Psoas muscle (tissue), 8 donors: Measurements from ENCODE around the gene PAX2. TPM values are rescaled to one million over a fixed set of nuclear protein-coding genes. Genes with fewer than 3 reads are reported as not detected.

Experiments
- ATAC-seq, 4 donors: fragments of 200-7000 bp; cut with Tn5 transposase; one replicate each; pipeline ENCODE4 v1.9.1; 2020; ENCODE audit warnings: moderate library complexity in 3 of 4, mild to moderate bottlenecking in 2 of 4
- DNase-seq, 2 donors: peaks; one replicate each; pipeline ENCODE4 v3.0.0-alpha.2; 2020
- H3K27ac ChIP-seq: fragments of 200-600 bp; one replicate; pipeline ENCODE4 v1.8.0; 2022
- H3K27me3 ChIP-seq, 3 donors: fragments of 200-600 bp in 1 of 3; one replicate each; pipeline versions ENCODE4 v1.6.1 to v1.8.0; 2013 to 2022; ENCODE audit warnings: low read length in 2 of 3, mild to moderate bottlenecking in 2 of 3, moderate library complexity in 1 of 3; ENCODE audit not compliant: insufficient read depth in 3 of 3
- H3K36me3 ChIP-seq, 2 donors: fragments of 200-600 bp in 1 of 2; one replicate each; pipeline versions ENCODE4 v1.6.1 to v1.8.0; 2013 to 2022; ENCODE audit warnings: low read depth in 1 of 2, mild to moderate bottlenecking in 1 of 2, moderate library complexity in 1 of 2; ENCODE audit not compliant: insufficient read depth in 1 of 2
- H3K4me1 ChIP-seq: fragments of 200-600 bp; one replicate; pipeline ENCODE4 v1.8.0; 2022
- H3K4me3 ChIP-seq: fragments of 200-600 bp; one replicate; pipeline ENCODE4 v1.8.0; 2022; ENCODE audit warnings: mild to moderate bottlenecking
- H3K9me3 ChIP-seq: fragments of 200-600 bp; one replicate; pipeline ENCODE4 v1.8.0; 2022
- WGBS, 3 donors: extraction: QIAGEN DNeasy Blood & Tissue Kit; methylation state at CpG; one replicate each; pipeline versions ENCODE4 v1.1.6 to v1.1.7; 2013; 5-methylcytosine and 5-hydroxymethylcytosine counted together
- intact Hi-C, 2 donors: fragments of 100-400 bp; cut with DNase I; formaldehyde crosslinking; loops; one replicate each; pipeline versions ENCODE4 v1.11.0 to v1.14.2; 2022
- polyA plus RNA-seq, 3 donors: library from polyadenylated mRNA; stranded (reverse); fragments of 200-250 nt; gene quantifications; one replicate each; pipeline ENCODE4 v1.2.3, GENCODE V29; 2013
- total RNA-seq, 4 donors: library from RNA; stranded (reverse); fragmentation: NEBNext Ultra II Directional in 2 of 4; extraction: Animal tissue kit (Norgen Biotek cat#: 25700) in 2 of 4; gene quantifications; one replicate each; pipeline versions ENCODE4 v1.2.1 to v1.2.4, GENCODE V29; 2021 to 2023
- TF ChIP-seq, protein P1 (sequence below): fragments of 200-600 bp; IDR thresholded peaks from one replicate; pipeline ENCODE4 v1.8.0; 2022; ENCODE audit warnings: antibody characterized with exemption
- donor health status: healthy with polysubstance abuse.
- donor health status: DM: no; HTN: no; CAD: no; lungs with moderate emphysema.
- donor health status: Bipolar disorder and iron deficiency.
- donor health status: healthy.
- donor health status: DM: yes; HTN: yes; CAD: no.
- donor health status: DM: no; HTN: no; CAD: no.
- donor health status: DM: no; HTN: no; CAD: no.
- donor health status: DM: yes; HTN: yes; CAD: no.

PAX2 gene
- total and polyA plus RNA-seq, 7 donors, result not detected

- intact Hi-C loops, result no loop called here
- peaks cover 4 to 88% (median 35%) of the 10 kb centered on the region in 3 donors for H3K27me3 ChIP-seq
- 9 to 17% (median 13%) methylated on average over 65 to 66 of the region's 66 CpGs for WGBS, 3 donors
- no peaks in the 10 kb centered on the region for H3K36me3 ChIP-seq
- no peak overlapping the region for H3K27ac ChIP-seq
- no peaks in the 10 kb centered on the region for H3K4me1 ChIP-seq
- DNase-seq (no peak), ATAC-seq (no peak)
- no peaks in the 10 kb centered on the region for H3K9me3 ChIP-seq
- H3K4me3 ChIP-seq, result peak overlapping the region; percentile 48
- TF ChIP-seq, protein P1, sequence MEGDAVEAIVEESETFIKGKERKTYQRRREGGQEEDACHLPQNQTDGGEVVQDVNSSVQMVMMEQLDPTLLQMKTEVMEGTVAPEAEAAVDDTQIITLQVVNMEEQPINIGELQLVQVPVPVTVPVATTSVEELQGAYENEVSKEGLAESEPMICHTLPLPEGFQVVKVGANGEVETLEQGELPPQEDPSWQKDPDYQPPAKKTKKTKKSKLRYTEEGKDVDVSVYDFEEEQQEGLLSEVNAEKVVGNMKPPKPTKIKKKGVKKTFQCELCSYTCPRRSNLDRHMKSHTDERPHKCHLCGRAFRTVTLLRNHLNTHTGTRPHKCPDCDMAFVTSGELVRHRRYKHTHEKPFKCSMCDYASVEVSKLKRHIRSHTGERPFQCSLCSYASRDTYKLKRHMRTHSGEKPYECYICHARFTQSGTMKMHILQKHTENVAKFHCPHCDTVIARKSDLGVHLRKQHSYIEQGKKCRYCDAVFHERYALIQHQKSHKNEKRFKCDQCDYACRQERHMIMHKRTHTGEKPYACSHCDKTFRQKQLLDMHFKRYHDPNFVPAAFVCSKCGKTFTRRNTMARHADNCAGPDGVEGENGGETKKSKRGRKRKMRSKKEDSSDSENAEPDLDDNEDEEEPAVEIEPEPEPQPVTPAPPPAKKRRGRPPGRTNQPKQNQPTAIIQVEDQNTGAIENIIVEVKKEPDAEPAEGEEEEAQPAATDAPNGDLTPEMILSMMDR, result no peak
Observed at GRCh38 chr10:100715445-100716385, 29.7 kb upstream of the PAX2 start.

DNA sequence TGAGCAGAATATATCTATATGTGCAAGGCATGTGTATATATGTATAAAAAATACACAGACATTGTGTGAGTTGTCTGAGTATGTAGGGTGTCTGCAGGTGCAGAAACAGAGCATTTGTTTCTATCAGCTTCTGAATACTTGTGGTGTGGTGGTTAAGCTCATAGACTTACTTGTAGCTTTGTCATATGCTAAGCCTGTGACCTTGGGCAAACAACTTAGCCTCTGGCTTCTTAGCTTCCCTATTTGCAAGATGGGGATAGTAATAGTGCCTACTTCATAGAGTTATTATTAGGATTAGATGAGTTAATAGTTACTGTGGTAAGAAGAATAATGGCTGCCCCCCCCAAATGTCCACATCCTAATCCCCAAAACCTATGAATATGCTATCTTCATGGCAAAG, 28.2 kb upstream of the PAX2 start:
- no peak overlapping the region for H3K27ac ChIP-seq
- peaks cover 6 to 86% (median 29%) of the 10 kb centered on the region in 3 donors for H3K27me3 ChIP-seq
- ATAC-seq, result no peak
- TF ChIP-seq, protein P1, result no peak
- H3K4me1 ChIP-seq, result no peaks in the 10 kb centered on the region
- no peaks in the 10 kb centered on the region for H3K36me3 ChIP-seq
- no peak for DNase-seq
- no peak overlapping the region for H3K4me3 ChIP-seq
- intact Hi-C loops, result no loop called here
- H3K9me3 ChIP-seq, result no peaks in the 10 kb centered on the region

DNA sequence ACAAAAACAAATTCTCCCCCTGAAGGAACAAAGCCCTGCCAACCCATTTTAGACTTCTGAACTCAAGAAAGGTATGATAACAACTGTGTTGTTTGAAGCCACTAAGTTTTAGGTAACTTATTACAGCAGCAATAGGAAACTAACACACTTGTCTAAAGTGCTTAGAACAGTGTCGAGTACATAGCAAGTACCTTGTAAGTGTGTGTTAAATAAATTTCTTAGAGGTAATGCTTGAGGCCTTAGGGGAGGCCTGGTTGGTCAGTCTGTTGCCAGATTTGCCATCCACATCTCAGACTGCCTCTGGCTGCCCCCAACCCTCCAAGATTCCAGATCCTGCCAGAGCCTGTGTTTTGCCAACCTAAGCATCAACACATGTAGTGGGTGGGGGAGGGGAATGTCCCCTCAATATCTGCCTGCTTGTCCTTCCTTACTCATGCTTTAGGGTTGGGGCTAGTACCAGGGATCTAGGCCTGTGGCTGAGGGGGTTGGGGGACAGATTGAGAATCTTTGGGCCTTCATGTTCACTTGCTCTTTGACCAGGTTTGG, 27.1 kb upstream of the PAX2 start:
- TF ChIP-seq, protein P1, result no peak
- 82 to 93% (median 92%) methylated on average over 1 of the region's 1 CpG for WGBS, 3 donors
- DNase-seq, result no peak
- H3K4me1 ChIP-seq, result no peaks in the 10 kb centered on the region
- no peaks in the 10 kb centered on the region for H3K9me3 ChIP-seq
- H3K27ac ChIP-seq, result no peak overlapping the region
- no peak for ATAC-seq
- H3K27me3 ChIP-seq, result peaks cover 7 to 85% (median 24%) of the 10 kb centered on the region in 3 donors
- intact Hi-C loops, result no loop called here
- H3K36me3 ChIP-seq, result no peaks in the 10 kb centered on the region
- H3K4me3 ChIP-seq, result no peak overlapping the region

DNA sequence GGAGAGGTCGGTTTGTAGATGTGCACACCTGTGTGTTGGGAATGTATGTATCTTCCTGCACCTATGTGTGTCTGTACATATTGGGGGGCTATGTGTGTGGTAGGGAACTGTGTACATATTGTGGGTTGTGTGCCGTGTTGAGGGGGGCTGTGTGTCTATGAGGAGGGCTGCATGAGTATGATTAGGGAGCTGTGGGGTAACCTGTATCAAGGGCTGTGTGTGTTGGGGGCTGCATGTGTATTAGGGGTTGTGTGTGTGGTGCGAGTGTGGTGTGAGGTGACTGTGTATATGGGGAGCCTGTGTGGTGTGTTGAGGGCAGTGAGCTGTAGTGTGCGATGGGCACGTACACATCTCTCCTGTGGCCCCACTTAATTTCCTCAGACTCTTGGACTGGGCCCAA, 22.2 kb upstream of the PAX2 start:
- intact Hi-C loops, result no loop called here
- H3K36me3 ChIP-seq, result no peaks in the 10 kb centered on the region
- no peak overlapping the region for H3K4me3 ChIP-seq
- no peaks in the 10 kb centered on the region for H3K9me3 ChIP-seq
- DNase-seq (no peak), ATAC-seq (no peak)
- H3K27ac ChIP-seq, result no peak overlapping the region
- TF ChIP-seq, protein P1, result no peak
- no peaks in the 10 kb centered on the region for H3K4me1 ChIP-seq
- H3K27me3 ChIP-seq, result peaks cover 8 to 89% (median 16%) of the 10 kb centered on the region in 3 donors
- WGBS, 3 donors, result 60 to 72% (median 71%) methylated on average over 5 of the region's 5 CpGs
